Smooth muscle cell (in vitro differentiated cells): ENCODE results near the gene PTPRH. TPM values are rescaled to one million over a fixed set of nuclear protein-coding genes. Genes with fewer than 3 reads are reported as not detected.

Experiments used
- DNase-seq: peaks from one replicate; lab custom pipeline; 2025; ENCODE audit not compliant: unreplicated experiment; lab: John Stamatoyannopoulos, UW
- H2AFZ ChIP-seq: fragments of 200-600 bp; sonication (generic); 2 replicates; pipeline ENCODE4 v1.6.0; 2016; ENCODE audit warnings: antibody characterized with exemption, low read depth, mild to moderate bottlenecking
- H3F3A ChIP-seq: fragments of 200-600 bp; sonication (generic); 2 replicates; pipeline ENCODE4 v1.6.0; 2017; ENCODE audit warnings: antibody characterized with exemption, low read depth
- H3K27ac ChIP-seq: fragments of 200-600 bp; sonication (generic); 2 replicates; pipeline ENCODE4 v1.5.1; 2016; ENCODE audit warnings: low read depth, mild to moderate bottlenecking
- H3K27me3 ChIP-seq: fragments of 200-600 bp; sonication (generic); 2 replicates; pipeline ENCODE4 v1.6.1; 2016; ENCODE audit warnings: low read depth, mild to moderate bottlenecking
- H3K36me3 ChIP-seq: fragments of 200-600 bp; sonication (generic); 2 replicates; pipeline ENCODE4 v1.5.1; 2016; ENCODE audit warnings: low read depth
- H3K4me1 ChIP-seq: fragments of 200-600 bp; sonication (generic); 2 replicates; pipeline ENCODE4 v1.5.1; 2016; ENCODE audit warnings: low read depth
- H3K4me2 ChIP-seq: fragments of 200-600 bp; sonication (generic); 2 replicates; pipeline ENCODE4 v1.6.0; 2016; ENCODE audit warnings: mild to moderate bottlenecking
- H3K4me3 ChIP-seq: fragments of 200-600 bp; sonication (generic); 2 replicates; pipeline ENCODE4 v1.5.1; 2016; ENCODE audit warnings: mild to moderate bottlenecking
- H3K79me2 ChIP-seq: fragments of 200-600 bp; sonication (generic); 2 replicates; pipeline ENCODE4 v1.6.0; 2016; ENCODE audit warnings: low read depth, mild to moderate bottlenecking
- H3K9ac ChIP-seq: fragments of 200-600 bp; sonication (generic); 2 replicates; pipeline ENCODE4 v1.6.0; 2016; ENCODE audit warnings: low read depth
- H3K9me3 ChIP-seq: fragments of 200-600 bp; sonication (generic); replicated peaks from 2 replicates; pipeline ENCODE4 v1.5.1; 2016; ENCODE audit warnings: low read depth
- H4K20me1 ChIP-seq: fragments of 200-600 bp; sonication (generic); 2 replicates; pipeline ENCODE4 v1.6.0; 2016; ENCODE audit warnings: low read depth
- WGBS: methylation state at CpG from one replicate; pipeline ENCODE4 v1.1.7; 2016; ENCODE audit warnings: low lambda C conversion rate; 5-methylcytosine and 5-hydroxymethylcytosine counted together
- polyA plus RNA-seq: library from polyadenylated mRNA; unstranded; fragments of >200 nt; fragmentation: Nextera tagmentation; extraction: Ambion mirVana; gene quantifications from 2 replicates; pipeline ENCODE4 v1.2.1, GENCODE V29; 2016
- total RNA-seq: library from RNA; depleted of rRNA; stranded (reverse); fragments of >200 nt; gene quantifications from 2 replicates; pipeline ENCODE4 v1.2.3, GENCODE V29; 2014
- TF ChIP-seq, protein P1 (sequence below): fragments of 200-600 bp; sonication (generic); IDR thresholded peaks from 2 replicates; pipeline ENCODE4 v1.5.1; 2017; ENCODE audit warnings: borderline replicate concordance, mild to moderate bottlenecking, antibody characterized with exemption; ENCODE audit not compliant: insufficient read depth, poor library complexity, severe bottlenecking

The PTPRH gene
- total RNA-seq (0.18 and 0.31 TPM in 2 replicates), polyA plus RNA-seq (0.46 TPM in 1 of 2 replicates, not detected in the other)

DNA sequence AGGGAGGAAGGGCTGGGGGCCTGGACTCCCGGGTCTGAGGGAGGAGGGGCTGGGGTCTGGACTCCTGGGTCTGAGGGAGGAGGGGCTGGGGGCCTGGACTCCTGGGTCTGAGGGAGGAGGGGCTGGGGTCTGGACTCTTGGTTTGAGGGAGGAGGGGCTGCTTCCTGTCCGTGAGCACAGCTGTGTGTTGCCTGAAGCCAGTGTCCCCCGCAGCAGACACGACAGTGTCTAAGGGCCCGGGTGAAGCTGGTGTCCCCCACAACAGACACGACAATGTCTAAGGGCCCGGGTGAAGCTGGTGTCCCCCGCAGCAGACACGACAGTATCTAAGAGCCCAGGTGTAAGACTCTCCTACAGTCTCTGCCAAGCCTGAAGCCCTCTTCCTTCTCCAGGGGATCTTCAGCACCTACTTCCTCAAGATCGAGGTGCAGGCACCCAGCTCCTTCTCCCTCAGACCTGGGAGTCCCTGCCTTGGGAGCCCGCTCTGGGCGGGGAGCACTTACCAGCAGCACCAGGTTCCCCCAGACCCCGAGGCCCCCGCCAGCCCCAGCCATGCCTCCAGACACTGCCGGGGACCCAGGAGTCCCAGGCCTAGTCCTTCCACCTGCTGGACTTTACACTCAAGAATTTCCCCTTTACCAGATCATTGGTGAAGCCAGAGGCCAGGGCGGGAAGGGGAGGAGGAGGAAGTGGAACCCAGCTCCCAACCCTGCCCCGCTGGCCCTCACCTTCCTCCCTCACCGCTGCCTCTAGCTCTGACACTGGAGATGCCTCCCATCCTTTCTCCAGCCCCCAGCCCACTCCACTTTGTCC, at the start of gene PTPRH:
Gene PTPRH (minus strand): TSS at position 622 of the 813 bp plus-strand sequence. CDS start 68 bp downstream, at position 554.
- 82% methylated on average over 16 of the region's 18 CpGs for WGBS
- H3K27ac ChIP-seq, result no peak within 1 kb of the TSS
- no peaks in the 10 kb centered on the region for H3F3A ChIP-seq
- no peak within 1 kb of the TSS for H3K4me2 ChIP-seq
- H2AFZ ChIP-seq, result no peak within 1 kb of the TSS
- H4K20me1 ChIP-seq, result no peaks in the 10 kb centered on the region
- H3K4me3 ChIP-seq, result no peak within 1 kb of the TSS
- no peaks in the 10 kb centered on the region for H3K27me3 ChIP-seq
- no peaks in the 10 kb centered on the region for H3K79me2 ChIP-seq
- no peaks in the 10 kb centered on the region for H3K9me3 ChIP-seq
- H3K36me3 ChIP-seq, result no peaks in the 10 kb centered on the region
- no peak within 1 kb of the TSS for H3K9ac ChIP-seq
- no peaks in the 10 kb centered on the region for H3K4me1 ChIP-seq
- no peak for DNase-seq
- TF ChIP-seq, protein P1, sequence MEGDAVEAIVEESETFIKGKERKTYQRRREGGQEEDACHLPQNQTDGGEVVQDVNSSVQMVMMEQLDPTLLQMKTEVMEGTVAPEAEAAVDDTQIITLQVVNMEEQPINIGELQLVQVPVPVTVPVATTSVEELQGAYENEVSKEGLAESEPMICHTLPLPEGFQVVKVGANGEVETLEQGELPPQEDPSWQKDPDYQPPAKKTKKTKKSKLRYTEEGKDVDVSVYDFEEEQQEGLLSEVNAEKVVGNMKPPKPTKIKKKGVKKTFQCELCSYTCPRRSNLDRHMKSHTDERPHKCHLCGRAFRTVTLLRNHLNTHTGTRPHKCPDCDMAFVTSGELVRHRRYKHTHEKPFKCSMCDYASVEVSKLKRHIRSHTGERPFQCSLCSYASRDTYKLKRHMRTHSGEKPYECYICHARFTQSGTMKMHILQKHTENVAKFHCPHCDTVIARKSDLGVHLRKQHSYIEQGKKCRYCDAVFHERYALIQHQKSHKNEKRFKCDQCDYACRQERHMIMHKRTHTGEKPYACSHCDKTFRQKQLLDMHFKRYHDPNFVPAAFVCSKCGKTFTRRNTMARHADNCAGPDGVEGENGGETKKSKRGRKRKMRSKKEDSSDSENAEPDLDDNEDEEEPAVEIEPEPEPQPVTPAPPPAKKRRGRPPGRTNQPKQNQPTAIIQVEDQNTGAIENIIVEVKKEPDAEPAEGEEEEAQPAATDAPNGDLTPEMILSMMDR, result no peak

GRCh38 chr19:55258476-55258827, 49.2 kb upstream of the PTPRH start:
- H3K4me2 ChIP-seq, result peak overlapping the region; percentile 100
- DNase-seq, result peak; percentile 53
- H3K9me3 ChIP-seq, result no peaks in the 10 kb centered on the region

GRCh38 chr19:55257461-55258420, 48.4 kb upstream of the PTPRH start:
- Histone ChIP-seq H3K9ac (peak overlapping the region; percentile 77), H2AFZ (no peak overlapping the region), H3K27ac (peak overlapping the region; percentile 55), H4K20me1 (peaks cover 55% of the 10 kb centered on the region), H3F3A (peaks cover 16% of the 10 kb centered on the region), H3K36me3 (no peaks in the 10 kb centered on the region), H3K27me3 (no peaks in the 10 kb centered on the region), H3K4me2 (peak overlapping the region; percentile 100), H3K4me1 (peaks cover 33% of the 10 kb centered on the region), H3K4me3 (peak overlapping the region; percentile 90), H3K9me3 (no peaks in the 10 kb centered on the region), H3K79me2 (peaks cover 55% of the 10 kb centered on the region)
- TF ChIP-seq, protein P1, result no peak
- WGBS, result 14% methylated on average over 32 of the region's 51 CpGs
- no peak for DNase-seq

More at GRCh38 chr19:55258476-55258827, 49.2 kb upstream of the PTPRH start:
- no CpG with 5 or more reads among the region's 53 CpGs for WGBS
- Histone ChIP-seq H3K4me3 (peak overlapping the region; percentile 90), H4K20me1 (peaks cover 47% of the 10 kb centered on the region), H3K27me3 (no peaks in the 10 kb centered on the region), H3K4me1 (peaks cover 33% of the 10 kb centered on the region), H2AFZ (peak overlapping the region; percentile 91), H3K79me2 (peaks cover 48% of the 10 kb centered on the region), H3F3A (peaks cover 16% of the 10 kb centered on the region), H3K9ac (peak overlapping the region; percentile 93), H3K27ac (peak overlapping the region; percentile 86), H3K36me3 (no peaks in the 10 kb centered on the region)
- TF ChIP-seq, protein P1, result no peak
